ENCODE results near the gene THG1L.
"Not testable (repeated sequence)": the region's sequence is repeated elsewhere in the genome, so short reads cannot be mapped to it uniquely, and the experiment has no call there.

The THG1L gene

GRCh38 chr5:157731272-157732129 lies at the start of gene THG1L:
TSS of gene THG1L (plus strand) at chr5:157731420. CDS start at chr5:157731441, 21 bp downstream.
- peak; percentile 99 to 100 for DNase-seq

- DNase-seq: no peak
Observed at GRCh38 chr5:157682257-157682656, 49.0 kb upstream of the THG1L start.

- not testable (repeated sequence) for DNase-seq
Observed at GRCh38 chr5:157686276-157687197, 44.7 kb upstream of the THG1L start.

GRCh38 chr5:157687198-157687554 lies 44.0 kb upstream of the THG1L start:
- DNase-seq: no peak

- DNase-seq: peak; percentile 43 to 50
Observed at GRCh38 chr5:157689942-157690689, 41.1 kb upstream of the THG1L start.

- no peak for DNase-seq
Observed at GRCh38 chr5:157690690-157691433, 40.4 kb upstream of the THG1L start.

GRCh38 chr5:157693816-157694215 lies 37.4 kb upstream of the THG1L start:
- DNase-seq: not testable (repeated sequence)

GRCh38 chr5:157696154-157696553 lies 35.1 kb upstream of the THG1L start:
- not testable (repeated sequence) for DNase-seq

- DNase-seq: not testable (repeated sequence)
Observed at GRCh38 chr5:157698674-157699073, 32.5 kb upstream of the THG1L start.

- DNase-seq: no peak
Observed at GRCh38 chr5:157703736-157704135, 27.5 kb upstream of the THG1L start.

GRCh38 chr5:157708866-157709265 lies 22.4 kb upstream of the THG1L start:
- no peak for DNase-seq

GRCh38 chr5:157709346-157709745 lies 21.9 kb upstream of the THG1L start:
- no peak for DNase-seq

- no peak for DNase-seq
Observed at GRCh38 chr5:157710431-157710830, 20.8 kb upstream of the THG1L start.

- DNase-seq: no peak
Observed at GRCh38 chr5:157710882-157711281, 20.3 kb upstream of the THG1L start.

- no peak for DNase-seq
Observed at GRCh38 chr5:157713830-157714595, 17.2 kb upstream of the THG1L start.

- no peak for DNase-seq
Observed at GRCh38 chr5:157714596-157714864, 16.7 kb upstream of the THG1L start.

GRCh38 chr5:157718519-157718918 lies 12.7 kb upstream of the THG1L start:
- peak in 1 of 2 experiments; percentile 10 for DNase-seq

GRCh38 chr5:157719245-157719644 lies 12.0 kb upstream of the THG1L start:
- no peak for DNase-seq

- no peak for DNase-seq
Observed at GRCh38 chr5:157721159-157721558, 10.1 kb upstream of the THG1L start.

GRCh38 chr5:157722895-157723294 lies 8.3 kb upstream of the THG1L start:
- not testable (repeated sequence) for DNase-seq

GRCh38 chr5:157726607-157727006 lies 4.6 kb upstream of the THG1L start:
- not testable (repeated sequence) for DNase-seq

- DNase-seq: not testable (repeated sequence)
Observed at GRCh38 chr5:157727858-157728257, 3.4 kb upstream of the THG1L start.
